Common myeloid progenitor, CD34-positive (primary cell): ENCODE data around the gene NUAK1.

Source experiments
- CTCF ChIA-PET: fragments of 350-600 bp; sonication (Branson Sonifier 250); formaldehyde crosslinking; loops from one replicate; lab custom pipeline; 2021; ENCODE audit warnings: antibody characterized with exemption; lab: Charles Lee
- POLR2A ChIA-PET: fragments of 350-600 bp; sonication (Branson Sonifier 250); formaldehyde crosslinking; loops from one replicate; lab custom pipeline; 2021; ENCODE audit warnings: antibody characterized with exemption; lab: Charles Lee
- DNase-seq, 3 donors: peaks; one replicate each; pipeline versions ENCODE4 v3.0.0 to v3.0.0-alpha.2; 2013
- H3K27ac ChIP-seq, 2 experiments: 1 replicate in 1 of 2; 2 replicates in 1 of 2; pipeline ENCODE4 v1.7.0; 2013; ENCODE audit warnings: inconsistent platforms in 2 of 2, low read length in 2 of 2, mild to moderate bottlenecking in 2 of 2, low read depth in 1 of 2, moderate library complexity in 1 of 2; ENCODE audit not compliant: severe bottlenecking in 2 of 2, insufficient read depth in 1 of 2, poor library complexity in 1 of 2
- H3K27me3 ChIP-seq, 5 experiments: replicated peaks in 2 of 5; 1 replicate in 3 of 5; 2 replicates in 2 of 5; pipeline versions ENCODE4 v1.6.1 to v1.7.0; 2013; ENCODE audit warnings: low read length in 4 of 5, mild to moderate bottlenecking in 2 of 5, moderate library complexity in 2 of 5, inconsistent platforms in 1 of 5; ENCODE audit not compliant: insufficient read depth in 5 of 5, control insufficient read depth in 4 of 5
- H3K36me3 ChIP-seq, 4 experiments: 1 replicate in 2 of 4; 2 replicates in 2 of 4; pipeline versions ENCODE4 v1.6.1 to v1.7.0; 2013; ENCODE audit warnings: low read length in 3 of 4, control low read depth in 1 of 4, mild to moderate bottlenecking in 1 of 4; ENCODE audit not compliant: control insufficient read depth in 4 of 4, insufficient read depth in 4 of 4
- H3K4me1 ChIP-seq, 4 experiments: 1 replicate in 3 of 4; 2 replicates in 1 of 4; pipeline versions ENCODE4 v1.6.1 to v1.7.1; 2013; ENCODE audit warnings: low read length in 3 of 4, mild to moderate bottlenecking in 3 of 4, control low read depth in 1 of 4, inconsistent platforms in 1 of 4, moderate library complexity in 1 of 4; ENCODE audit not compliant: control insufficient read depth in 4 of 4, insufficient read depth in 4 of 4; ENCODE audit errors: control extremely low read depth in 1 of 4
- H3K4me3 ChIP-seq, 7 experiments: 1 replicate in 4 of 7; 2 replicates in 3 of 7; pipeline versions ENCODE4 v1.5.1 to v1.7.0; 2013; ENCODE audit warnings: mild to moderate bottlenecking in 7 of 7, low read length in 6 of 7, moderate library complexity in 6 of 7, inconsistent platforms in 2 of 7, low read depth in 2 of 7, control low read depth in 1 of 7; ENCODE audit not compliant: insufficient read depth in 4 of 7, control insufficient read depth in 1 of 7; ENCODE audit errors: extremely low read depth in 1 of 7
- H3K9me3 ChIP-seq, 5 experiments: 1 replicate in 4 of 5; 2 replicates in 1 of 5; pipeline versions ENCODE4 v1.6.1 to v1.7.1; 2013; ENCODE audit warnings: low read length in 4 of 5, mild to moderate bottlenecking in 2 of 5, inconsistent platforms in 1 of 5, low read depth in 1 of 5, moderate library complexity in 1 of 5; ENCODE audit not compliant: control insufficient read depth in 4 of 5, insufficient read depth in 2 of 5; ENCODE audit errors: control extremely low read depth in 1 of 5
- WGBS: methylation state at CpG from one replicate; pipeline ENCODE4 v1.1.5; 2013; ENCODE audit not compliant: insufficient coverage; 5-methylcytosine and 5-hydroxymethylcytosine counted together

NUAK1 gene

DNA sequence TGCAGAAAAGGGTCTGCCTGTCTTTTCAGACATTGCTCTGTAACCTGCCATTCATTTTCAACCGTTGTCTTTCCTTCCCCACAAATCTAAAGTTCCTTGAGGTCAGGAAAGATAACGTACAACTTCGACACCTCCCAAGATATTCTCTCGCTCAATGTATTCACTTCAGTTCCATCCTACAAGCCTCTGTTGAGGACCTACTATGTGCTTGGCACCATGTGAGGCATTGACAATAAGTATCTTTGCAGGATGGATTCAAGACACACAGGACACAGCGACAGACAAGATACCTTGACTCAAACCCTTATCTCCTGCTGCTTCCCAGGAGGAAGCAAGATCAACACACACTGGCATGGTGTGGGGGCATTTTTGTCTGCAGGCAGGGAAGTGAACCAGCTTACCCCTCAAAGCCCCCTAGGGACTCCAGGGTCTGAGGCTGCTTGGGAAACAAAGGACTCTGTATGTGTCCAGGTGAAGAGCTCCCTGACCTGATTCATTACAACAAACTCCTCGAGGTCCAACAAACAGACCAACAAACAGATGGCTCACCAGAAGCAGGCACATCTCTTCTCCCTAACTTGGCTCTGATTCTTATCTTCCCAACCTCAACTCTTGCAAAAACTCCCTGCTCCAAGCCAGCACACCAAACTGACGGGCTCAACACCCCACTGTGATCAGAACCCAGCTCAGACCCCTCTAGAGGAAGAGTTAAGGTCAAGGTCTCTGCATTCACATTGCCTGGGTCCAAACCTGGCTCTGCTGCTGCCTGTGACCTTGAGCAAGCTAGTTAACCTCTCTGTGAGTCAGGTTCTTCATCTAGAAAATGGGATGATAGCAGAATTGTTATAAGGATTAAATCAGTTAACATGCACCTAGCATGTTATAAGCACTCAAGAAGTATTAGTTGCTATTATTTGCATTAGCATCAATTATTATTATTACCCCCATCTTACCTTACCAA, 6.3 kb downstream of the NUAK1 start:
- Histone ChIP-seq H3K4me1 (no peaks in the 10 kb centered on the region), H3K27ac (no peak overlapping the region), H3K36me3 (no peaks in the 10 kb centered on the region)

DNA sequence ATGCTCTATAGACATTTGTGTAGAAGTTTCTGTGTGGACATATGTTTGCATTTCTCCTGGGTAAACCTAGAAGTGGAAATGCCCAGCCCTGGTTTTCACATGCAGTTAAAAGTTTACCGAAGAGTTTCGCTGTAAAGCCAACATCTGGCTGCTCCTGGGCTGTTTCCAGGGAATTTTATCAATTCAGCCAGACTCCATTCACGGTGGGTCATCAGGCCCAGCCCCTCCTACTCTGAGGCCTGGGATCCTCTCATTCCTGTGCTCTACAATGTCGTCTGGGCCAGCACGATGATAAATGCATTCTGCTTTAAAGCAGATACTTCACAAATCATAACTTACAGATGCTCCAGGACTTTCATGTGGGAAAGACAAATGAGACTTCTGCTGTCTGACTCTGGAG, 7.1 kb downstream of the NUAK1 start:
- DNase-seq: no peak
- no peak overlapping the region for H3K4me3 ChIP-seq
- no peaks in the 10 kb centered on the region for H3K36me3 ChIP-seq
- H3K9me3 ChIP-seq: no peaks in the 10 kb centered on the region
- no peak overlapping the region for H3K27ac ChIP-seq
- no peaks in the 10 kb centered on the region for H3K4me1 ChIP-seq
- H3K27me3 ChIP-seq: peaks cover 3 to 71% (median 21%) of the 10 kb centered on the region in 5 experiments
- ChIA-PET POLR2A (no interaction called here), CTCF (interaction anchor here (1.4 kb wide), 1 partner anchor 20 kb away, joined by 3 read pairs; no protein-coding TSS in a partner anchor)
- 91% methylated on average over 3 of the region's 5 CpGs for WGBS

More for the DNA sequence above, 6.3 kb downstream of the NUAK1 start:
- DNase-seq: no peak
- WGBS: 96% methylated on average over 4 of the region's 7 CpGs
- no peak overlapping the region for H3K4me3 ChIP-seq
- POLR2A ChIA-PET: no interaction called here
- H3K9me3 ChIP-seq: no peaks in the 10 kb centered on the region
- H3K27me3 ChIP-seq: peaks cover 3 to 75% (median 27%) of the 10 kb centered on the region in 5 experiments
- CTCF ChIA-PET: interaction anchor here (5.7 to 6.0 kb wide), 2 partner anchors 17 to 712 kb away, joined by 39 to 46 read pairs; no protein-coding TSS in a partner anchor

DNA sequence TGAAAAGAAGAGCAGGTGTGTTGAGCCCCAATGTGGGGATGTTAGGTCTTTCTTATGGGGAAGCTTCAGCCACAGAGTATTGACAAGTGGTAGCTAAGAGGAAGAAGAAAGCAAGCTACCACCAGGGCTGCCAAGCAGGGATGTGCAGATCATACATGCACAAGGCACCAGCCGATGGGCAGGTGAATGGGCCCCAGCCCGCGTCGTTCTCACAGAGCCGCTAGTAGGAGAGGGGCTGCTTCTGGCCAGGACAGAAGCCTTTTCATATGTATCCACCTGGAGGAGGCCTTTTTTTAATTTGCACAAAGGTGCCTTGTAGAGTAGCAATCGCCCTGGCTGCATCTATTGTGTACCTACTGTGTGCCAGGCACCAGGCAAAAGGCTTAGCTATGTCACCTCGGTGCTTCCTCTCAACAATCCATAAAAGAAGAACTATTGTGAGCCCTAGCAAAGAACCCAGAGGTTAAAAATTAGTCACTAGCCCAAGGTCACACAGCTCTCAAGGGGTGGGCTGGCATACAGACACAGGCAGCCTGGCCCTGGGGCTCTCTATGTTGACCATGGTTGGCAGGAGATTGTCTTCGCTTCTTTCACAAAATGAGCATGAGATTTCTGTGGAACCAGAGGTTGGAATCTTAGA, 8.2 kb downstream of the NUAK1 start:
- H3K9me3 ChIP-seq: no peaks in the 10 kb centered on the region
- DNase-seq: no peak
- CTCF ChIA-PET: interaction anchor here (1.4 kb wide), 1 partner anchor 21 kb away, joined by 3 read pairs; no protein-coding TSS in a partner anchor
- H3K4me3 ChIP-seq: no peak overlapping the region
- H3K27me3 ChIP-seq: peaks cover under 1 to 65% (median 16%) of the 10 kb centered on the region in 5 experiments
- POLR2A ChIA-PET: no interaction called here
- WGBS: 90% methylated on average over 6 of the region's 8 CpGs
- no peaks in the 10 kb centered on the region for H3K36me3 ChIP-seq
- no peaks in the 10 kb centered on the region for H3K4me1 ChIP-seq
- H3K27ac ChIP-seq: no peak overlapping the region

DNA sequence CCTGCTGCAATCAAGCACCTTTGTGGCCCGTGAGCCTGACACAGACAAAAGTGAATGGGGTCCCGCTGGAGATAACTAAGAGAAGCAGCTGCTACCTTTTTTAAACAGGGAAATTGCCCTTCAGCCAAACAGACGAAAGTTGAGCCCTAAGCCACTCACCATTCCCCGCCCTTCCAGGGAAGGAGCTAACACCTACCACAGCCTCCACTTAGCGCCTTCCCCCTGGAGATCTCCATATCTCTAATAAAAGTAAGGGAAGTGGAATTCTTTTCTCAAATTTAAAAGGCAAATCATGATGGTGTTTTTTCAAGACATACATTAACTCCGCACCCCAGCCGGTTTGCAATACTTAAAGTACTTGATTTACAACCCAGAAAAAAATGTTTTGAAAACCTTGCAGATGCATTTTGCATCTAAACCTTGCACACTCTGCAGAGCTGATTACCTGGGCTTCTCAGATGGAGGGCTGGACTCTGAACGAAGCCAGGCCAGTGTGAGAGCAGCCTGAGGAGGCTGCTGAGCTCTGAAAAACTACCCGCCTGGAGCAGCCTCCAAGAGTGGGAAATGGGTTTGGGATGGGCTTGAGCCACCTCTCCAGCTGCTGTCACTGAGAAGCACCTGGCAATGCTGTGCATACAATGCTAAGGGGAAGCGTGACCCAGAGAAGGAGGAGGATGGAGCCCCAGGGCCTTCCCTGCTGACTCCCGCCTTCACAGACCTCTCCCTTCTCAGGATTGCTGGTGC, 10.0 kb downstream of the NUAK1 start:
- Histone ChIP-seq H3K4me1 (no peaks in the 10 kb centered on the region), H3K4me3 (no peak overlapping the region), H3K9me3 (no peaks in the 10 kb centered on the region), H3K27me3 (peaks cover 0 to 59% (median 10%) of the 10 kb centered on the region in 5 experiments), H3K36me3 (no peaks in the 10 kb centered on the region), H3K27ac (no peak overlapping the region)
- ChIA-PET POLR2A (no interaction called here), CTCF (no interaction called here)
- DNase-seq: no peak
- WGBS: 70% methylated on average over 6 of the region's 11 CpGs

DNA sequence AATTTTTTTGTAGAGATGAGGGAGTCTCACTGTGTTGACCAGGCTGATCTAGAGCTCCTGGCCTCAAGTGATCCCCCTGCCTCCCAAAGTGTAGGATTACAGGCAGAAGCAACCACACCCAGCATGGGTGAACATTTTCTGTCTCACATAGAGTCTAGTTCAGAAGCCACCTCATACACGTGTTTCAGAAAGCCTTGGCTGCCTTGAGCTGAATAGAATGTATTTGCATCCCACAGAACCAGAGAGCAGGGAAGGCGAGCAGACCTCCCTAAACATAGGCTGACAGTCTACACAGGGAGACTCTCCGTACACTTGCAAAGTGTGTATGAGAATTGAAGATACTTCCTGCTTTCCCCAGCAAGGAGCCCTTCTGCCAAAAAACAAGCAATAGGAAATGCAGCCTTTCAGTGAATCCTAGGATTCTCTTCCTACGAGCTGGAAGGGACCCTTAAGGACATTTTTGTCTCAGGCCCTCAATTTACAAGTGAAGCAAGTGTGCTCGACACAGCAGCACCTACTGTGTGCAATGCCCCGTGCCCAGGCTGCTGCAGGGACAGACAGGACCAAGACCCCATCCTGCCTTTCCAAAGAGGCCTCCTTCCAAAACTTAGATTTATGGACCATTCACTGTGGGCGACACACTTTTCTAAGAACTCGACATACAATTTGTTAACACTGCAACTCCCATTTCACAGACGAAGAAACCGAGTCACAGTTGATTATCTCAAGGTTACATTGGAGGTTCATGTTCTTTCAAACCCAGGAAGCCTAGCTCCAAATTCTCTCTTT, 11.2 kb downstream of the NUAK1 start:
- CTCF ChIA-PET: interaction anchor here (0.8 to 1.7 kb wide), 2 partner anchors 7 to 9 kb away, joined by 3 to 4 read pairs; no protein-coding TSS in a partner anchor
- 85% methylated on average over 5 of the region's 10 CpGs for WGBS

More for the DNA sequence above, 11.2 kb downstream of the NUAK1 start:
- Histone ChIP-seq H3K4me1 (no peaks in the 10 kb centered on the region), H3K27ac (no peak overlapping the region), H3K9me3 (no peaks in the 10 kb centered on the region), H3K36me3 (no peaks in the 10 kb centered on the region), H3K27me3 (peaks cover 0 to 54% (median 9%) of the 10 kb centered on the region in 5 experiments), H3K4me3 (no peak overlapping the region)
- DNase-seq: no peak
- POLR2A ChIA-PET: no interaction called here
